ENCODE data around the gene PPIH.

DNA sequence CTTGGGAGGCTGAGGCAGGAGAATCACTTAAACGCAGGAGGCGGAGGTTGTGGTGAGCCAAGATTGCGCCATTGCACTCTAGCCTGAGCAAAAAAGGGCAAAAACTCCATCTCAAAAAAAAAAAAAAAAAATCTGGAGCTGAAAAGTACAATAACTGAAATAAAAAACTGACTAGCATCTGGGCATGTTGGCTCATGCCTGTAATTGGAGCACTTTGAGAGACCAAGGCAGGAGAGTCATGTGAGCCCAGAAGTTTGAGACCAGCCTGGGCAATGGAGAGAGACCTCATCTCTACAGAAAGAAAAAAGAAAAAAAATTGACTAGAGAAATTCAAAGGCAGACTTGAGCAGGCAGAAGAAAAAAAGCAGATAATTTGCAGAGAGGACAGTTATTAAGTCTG lies 63.7 kb downstream of the PPIH start:
- TF ChIP-seq, protein P1, sequence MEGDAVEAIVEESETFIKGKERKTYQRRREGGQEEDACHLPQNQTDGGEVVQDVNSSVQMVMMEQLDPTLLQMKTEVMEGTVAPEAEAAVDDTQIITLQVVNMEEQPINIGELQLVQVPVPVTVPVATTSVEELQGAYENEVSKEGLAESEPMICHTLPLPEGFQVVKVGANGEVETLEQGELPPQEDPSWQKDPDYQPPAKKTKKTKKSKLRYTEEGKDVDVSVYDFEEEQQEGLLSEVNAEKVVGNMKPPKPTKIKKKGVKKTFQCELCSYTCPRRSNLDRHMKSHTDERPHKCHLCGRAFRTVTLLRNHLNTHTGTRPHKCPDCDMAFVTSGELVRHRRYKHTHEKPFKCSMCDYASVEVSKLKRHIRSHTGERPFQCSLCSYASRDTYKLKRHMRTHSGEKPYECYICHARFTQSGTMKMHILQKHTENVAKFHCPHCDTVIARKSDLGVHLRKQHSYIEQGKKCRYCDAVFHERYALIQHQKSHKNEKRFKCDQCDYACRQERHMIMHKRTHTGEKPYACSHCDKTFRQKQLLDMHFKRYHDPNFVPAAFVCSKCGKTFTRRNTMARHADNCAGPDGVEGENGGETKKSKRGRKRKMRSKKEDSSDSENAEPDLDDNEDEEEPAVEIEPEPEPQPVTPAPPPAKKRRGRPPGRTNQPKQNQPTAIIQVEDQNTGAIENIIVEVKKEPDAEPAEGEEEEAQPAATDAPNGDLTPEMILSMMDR (IDR thresholded peaks at IDR 0.05): no peak
- TF ChIP-seq POLR2A (IDR thresholded peaks at IDR 0.05): no peak
